Heart left ventricle (tissue), 13 donors: ENCODE data around the gene PYROXD2.

Experiments
- CTCF ChIP-seq, 12 donors: fragments of 200-600 bp; sonication (generic) in 4 of 12; IDR thresholded peaks; one replicate each; pipeline versions ENCODE4 v1.5.0 to v1.8.0; 2018 to 2022; ENCODE audit warnings: antibody characterized with exemption in 12 of 12, mild to moderate bottlenecking in 5 of 12
- POLR2A ChIP-seq, 2 donors: fragments of 450-650 bp; IDR thresholded peaks; one replicate each; pipeline ENCODE4 v1.6.1; 2017; ENCODE audit warnings: antibody characterized with exemption in 2 of 2, mild to moderate bottlenecking in 2 of 2, moderate library complexity in 2 of 2
- donor health status: ischemic (EF 13 %, LVEDD 7.1; RV severe dilation, severe dysfunction).
- donor health status: DM: no; HTN: yes; CAD: no.
- donor health status: DM: no; HTN: no; CAD: no.
- donor health status: ischemic (EF 25% LVEDD 6.9; RV normal size, moderate dysfunction).
- donor health status: ischemic (EF 25% LVEDD 5.7; RV mildly dilated, moderate dysfunction).
- donor health status: ischemic (EF 35%, LVEDD 5.7; RV mildly dilated, moderate dysfunction).
- donor health status: nonischemic (EF 11% LVEDD 7.7; RV severe dilation, severe dysfunction).
- donor health status: DM: yes; HTN: yes; CAD: no.
- donor health status: PGD.
- donor health status: ischemic (EF 29% LVEDD 5.4; RV normal size, mild dysfunction).
- donor health status: nonischemic (EF 23%, LVEDD 6.1; RV moderate dilation, normal function).

GRCh38 chr10:98420786-98421185 is 5.8 kb upstream of the PYROXD2 start:
- TF ChIP-seq CTCF (IDR thresholded peaks at IDR 0.05) (no peak), POLR2A (IDR thresholded peaks at IDR 0.05) (no peak)
